Measurements from ENCODE around the gene SMG7.
A peak's percentile ranks its signal among the peaks of the same experiment; 100 is the strongest.

Gene SMG7

DNA sequence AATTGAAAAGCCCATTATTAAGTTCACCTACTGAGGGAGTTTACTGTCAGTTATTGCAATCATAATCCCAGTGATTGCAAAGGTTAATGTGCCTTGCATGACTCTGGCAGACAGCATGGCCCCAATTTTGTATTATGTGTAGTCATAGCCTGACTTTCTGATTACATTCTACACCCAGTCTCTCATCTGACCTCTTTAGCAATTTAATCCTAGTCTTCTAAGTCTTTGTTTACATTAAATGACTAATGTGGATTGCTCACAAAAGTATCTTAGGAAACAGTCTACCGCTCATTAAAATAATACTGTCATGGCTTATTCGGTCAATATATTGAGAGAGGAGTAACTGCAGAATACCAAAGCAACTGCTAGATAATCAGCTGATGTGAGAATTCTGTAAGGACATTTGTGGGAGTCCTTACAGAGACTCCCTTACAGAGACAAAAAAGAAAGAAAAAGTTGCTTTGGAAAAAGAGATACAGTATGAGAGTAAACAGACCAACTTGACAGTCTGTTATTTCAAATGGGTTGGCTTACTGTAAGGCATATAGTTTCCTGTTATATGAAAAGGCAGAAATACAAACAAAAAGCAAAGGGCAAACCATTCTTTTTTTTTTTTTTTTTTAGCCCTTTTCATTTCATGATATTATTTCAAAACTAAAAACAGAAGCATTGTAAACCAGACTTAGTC lies 42.8 kb downstream of the SMG7 start:
- peak; percentile 76 for DNase-seq

DNA sequence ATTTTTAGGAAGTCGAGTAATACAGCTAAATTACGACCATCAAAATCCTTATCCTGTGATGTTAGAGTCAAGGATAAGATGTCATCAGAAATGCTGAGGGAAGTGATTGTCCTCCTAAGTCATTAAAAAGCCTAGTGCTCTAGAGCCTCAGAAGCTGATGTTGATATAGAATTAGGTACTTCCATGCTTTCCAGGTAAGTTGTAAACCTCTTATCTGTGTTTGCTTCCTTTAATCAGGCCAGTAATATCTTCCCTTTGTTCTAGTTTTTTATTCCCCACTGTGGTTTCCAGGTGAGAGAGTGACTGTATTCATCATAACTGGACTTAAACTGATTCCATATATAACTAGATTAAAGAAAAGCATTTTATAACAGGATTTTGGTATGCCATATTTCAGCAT lies 44.4 kb downstream of the SMG7 start:
- no peak for DNase-seq

DNA sequence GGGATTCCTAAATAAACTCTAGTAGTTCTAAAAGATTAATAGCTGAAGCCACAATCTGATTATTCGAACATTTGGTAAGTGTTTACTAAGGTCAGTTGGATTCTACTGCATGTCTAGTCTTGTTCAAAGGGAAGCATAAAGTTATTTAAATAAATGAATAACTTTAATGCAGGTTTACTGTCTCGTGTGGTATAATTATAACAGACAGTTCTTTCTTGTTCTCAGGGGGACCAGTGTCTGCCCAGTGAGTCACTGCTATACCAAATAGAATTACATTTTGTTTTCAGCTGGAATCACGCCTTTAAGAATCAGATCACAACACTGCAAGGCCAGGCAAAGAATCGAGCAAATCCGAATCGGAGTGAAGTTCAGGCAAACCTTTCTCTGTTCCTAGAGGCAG lies 45.1 kb downstream of the SMG7 start:
- no peak for DNase-seq

DNA sequence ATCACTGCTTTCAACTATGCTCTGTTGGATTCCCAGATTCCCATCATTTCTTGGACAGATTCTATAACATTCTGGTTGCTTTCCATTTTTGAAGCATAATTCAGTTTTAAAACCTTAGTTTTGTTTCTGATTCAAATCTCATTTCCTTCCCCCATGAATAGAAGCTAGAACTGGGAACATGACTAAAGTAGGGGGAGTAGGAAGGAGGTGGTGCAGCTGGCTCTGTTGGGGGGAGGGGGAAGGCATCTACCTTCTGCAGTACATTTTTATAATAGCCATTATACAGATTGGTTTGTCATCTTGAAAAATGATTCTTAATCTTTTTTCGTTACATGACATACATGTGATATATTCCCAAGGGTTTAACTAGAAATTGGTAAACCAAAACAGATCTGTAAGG lies 48.1 kb downstream of the SMG7 start:
- no peak for DNase-seq

DNA sequence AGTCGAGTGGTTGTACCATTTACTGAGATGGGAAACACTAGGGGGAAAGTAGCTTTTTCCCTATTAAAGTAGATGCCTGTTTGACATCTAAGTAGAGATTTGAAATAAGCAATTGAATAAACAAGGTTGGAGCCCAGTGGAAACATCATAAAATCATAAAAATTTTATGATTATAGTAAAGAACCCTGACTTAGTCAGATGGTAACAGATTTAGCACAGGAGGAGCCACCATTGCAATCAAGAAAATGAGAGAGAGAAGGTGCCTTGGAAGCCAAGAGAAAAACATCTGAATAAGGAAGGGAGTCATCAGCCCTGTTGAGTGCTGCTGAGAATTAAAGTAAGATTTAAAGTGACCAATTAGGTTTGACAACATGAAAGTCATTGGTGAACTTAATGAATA lies 49.8 kb downstream of the SMG7 start:
- DNase-seq = no peak

DNA sequence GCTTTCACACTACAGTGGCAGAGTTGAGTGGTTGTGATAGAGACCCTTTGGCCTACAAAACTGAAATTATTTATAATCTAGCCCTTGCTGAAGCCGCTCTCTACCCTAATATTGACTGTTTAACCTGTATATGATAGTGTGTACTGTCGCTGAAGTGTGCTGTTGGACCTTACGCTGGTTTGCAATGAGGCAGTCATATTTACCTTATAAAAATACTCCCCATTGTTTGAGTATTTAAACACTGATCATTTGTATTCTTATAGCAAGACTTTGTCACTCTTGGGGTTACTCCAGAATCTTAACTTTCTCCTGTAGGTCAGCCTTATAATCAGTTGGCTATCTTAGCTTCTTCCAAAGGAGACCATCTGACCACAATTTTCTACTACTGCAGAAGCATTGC lies 56.3 kb downstream of the SMG7 start:
- no peak for DNase-seq

DNA sequence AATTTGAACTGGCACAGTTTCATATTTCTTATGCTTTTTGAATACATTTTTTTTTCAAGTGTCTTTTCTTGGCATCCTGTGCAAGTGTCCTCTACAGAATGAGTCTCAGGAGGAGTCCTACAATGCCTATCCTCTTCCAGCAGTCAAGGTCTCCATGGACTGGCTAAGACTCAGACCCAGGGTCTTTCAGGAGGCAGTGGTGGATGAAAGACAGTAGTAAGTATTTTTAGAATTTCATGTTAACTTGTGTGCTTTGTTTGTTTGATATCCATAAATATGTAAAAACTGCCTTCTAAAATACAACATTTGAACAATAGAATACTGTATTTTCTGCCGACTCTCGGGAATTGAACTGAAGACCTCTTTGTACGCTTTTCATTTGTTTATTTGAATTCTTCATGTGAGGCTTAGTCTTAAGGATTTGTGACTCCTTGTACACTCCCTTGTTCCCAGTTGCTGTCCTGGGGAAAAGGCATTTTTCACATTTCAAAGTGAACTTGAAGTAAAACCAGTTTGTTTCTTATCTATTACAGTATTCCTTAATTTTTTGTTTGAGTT lies 61.4 kb downstream of the SMG7 start:
- DNase-seq = no peak

DNA sequence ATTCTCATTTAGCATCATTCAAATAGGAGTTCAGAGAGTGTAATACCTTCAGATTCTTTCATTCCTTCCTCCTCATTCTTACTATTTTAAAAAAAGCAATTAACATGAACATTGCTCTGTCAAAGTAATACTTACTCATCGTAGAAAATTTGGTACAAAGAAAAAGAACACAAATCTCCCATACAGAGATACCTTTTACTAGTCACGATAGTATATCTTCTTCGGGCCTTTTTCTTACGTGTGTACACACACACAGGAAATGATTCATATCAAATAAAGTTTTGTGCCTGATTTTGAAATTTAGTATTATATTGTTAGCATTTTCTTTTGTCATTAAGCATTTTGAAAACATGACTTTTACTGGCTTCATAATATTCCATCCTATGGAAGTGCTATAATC lies 65.1 kb downstream of the SMG7 start:
- DNase-seq = no peak

DNA sequence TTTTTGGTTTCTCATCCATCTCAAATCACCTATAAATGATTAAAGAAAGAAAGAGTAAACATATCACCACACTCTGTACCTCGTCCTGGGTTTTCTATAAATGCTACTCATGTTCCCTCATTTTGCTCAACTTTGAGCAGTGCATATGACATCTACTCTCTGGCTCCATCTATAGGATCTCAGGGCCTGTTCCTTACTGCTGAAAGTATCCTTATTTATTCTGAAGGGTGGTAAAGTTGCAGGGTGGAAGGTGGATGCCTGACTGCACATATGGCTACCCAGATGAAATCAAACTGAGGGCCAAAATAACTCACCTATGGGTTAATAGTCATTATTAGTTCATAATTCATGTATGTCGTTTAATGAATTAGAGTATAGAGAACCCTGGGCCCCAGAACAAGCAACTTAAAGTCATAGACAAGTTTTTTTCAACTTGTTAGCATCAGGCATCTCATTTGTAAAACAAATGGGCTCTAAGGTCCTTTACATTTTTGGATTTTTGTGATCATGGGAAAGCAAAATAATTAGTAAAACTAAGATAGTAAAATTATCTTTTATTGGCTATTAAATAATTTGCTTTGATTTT lies 71.4 kb downstream of the SMG7 start:
- DNase-seq = peak; percentile 68

DNA sequence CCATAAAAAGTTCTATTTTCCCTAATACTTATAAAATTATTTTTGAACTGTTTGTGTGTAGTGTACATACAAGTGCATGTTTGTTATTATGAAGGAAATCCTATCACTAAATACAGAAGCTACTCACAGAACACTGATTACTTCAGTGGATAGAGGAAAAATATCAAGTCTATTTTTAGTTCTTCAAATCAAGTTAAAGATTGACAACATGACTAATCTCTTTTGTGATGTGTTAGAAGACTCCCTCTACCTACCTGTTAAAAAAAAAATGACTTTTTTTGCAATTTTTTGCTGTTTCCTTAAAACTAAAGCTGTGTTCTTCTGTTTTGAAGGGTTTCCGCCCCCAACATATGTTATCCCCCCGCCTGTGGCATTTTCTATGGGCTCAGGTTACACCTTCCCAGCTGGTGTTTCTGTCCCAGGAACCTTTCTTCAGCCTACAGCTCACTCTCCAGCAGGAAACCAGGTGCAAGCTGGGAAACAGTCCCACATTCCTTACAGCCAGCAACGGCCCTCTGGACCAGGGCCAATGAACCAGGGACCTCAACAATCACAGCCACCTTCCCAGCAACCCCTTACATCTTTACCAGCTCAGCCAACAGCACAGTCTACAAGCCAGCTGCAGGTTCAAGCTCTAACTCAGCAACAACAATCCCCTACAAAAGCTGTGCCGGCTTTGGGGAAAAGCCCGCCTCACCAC lies 72.4 kb downstream of the SMG7 start:
- DNase-seq = no peak

DNA sequence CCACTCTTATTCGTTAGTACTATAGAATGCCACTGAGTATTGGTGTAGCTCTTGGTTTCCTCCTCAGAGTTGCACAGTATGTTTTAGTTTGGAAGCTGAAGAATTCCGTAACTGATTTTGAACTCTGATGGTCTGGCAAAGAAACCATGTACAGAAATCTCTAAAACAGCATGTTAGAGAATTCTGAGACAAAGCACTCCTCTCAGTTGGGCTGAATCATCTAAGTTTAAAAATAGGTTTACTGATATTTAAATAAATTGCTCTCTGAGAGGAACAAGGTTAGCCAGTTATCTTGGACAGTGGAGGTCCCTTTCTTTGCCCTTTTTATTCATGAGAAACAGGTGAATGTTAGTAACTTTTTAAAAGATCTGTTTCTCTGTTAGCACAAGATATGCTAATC lies 74.1 kb downstream of the SMG7 start:
- DNase-seq = no peak

DNA sequence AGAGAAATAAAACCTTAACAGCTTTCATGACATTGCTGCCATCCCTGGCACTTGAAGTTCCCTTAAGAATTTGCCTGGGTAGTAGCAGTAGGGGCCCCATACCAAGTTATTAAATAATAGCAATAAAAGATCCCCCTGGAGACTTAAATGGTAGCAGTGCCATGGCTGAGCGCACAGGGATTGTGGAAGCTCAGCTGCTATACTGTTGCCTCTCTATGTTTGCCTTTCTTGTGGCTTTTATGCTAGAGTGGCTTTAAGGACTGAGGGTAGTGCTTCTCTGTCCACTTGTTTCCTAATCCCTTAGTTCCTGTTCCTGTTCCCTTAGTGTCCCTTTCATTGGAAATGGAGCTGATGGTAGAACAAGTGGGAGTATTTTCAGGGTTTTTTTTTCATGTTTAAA lies 75.8 kb downstream of the SMG7 start:
- DNase-seq = no peak

DNA sequence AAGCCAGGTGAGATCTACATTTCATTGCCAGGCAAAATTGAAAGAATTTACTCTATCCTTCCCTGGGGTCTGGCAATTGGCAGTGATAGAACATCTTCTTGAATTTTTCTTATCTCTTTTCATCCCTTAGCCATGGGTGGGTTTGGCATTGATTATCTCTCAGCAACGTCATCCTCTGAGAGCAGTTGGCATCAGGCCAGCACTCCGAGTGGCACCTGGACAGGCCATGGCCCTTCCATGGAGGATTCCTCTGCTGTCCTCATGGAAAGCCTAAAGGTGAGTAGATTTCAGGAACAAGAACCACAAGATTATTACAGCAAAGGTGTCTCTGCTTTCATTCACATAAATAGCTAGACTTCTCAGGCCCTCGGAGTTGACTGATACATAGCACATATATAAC lies 78.6 kb downstream of the SMG7 start:
- DNase-seq = no peak

DNA sequence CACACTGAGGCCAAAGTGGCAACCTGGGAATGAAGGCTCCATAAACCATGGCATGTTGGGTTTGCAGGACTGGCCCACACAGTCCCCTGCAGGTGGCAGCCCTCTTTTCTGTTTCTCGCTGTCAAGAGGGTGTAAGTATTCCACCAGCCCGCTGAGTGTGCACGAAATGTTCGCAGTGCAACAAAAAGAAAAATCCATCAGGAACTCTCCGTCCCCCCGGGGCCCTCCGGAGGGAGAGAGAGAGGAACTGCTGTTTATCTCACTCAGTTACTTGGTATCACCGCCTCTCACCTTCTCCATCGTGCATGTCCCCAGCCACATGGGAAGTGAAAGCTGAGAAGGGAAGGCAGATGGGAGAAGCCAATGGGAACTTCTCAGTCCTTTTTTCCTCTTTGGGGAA lies 79.6 kb downstream of the SMG7 start:
- DNase-seq = no peak

DNA sequence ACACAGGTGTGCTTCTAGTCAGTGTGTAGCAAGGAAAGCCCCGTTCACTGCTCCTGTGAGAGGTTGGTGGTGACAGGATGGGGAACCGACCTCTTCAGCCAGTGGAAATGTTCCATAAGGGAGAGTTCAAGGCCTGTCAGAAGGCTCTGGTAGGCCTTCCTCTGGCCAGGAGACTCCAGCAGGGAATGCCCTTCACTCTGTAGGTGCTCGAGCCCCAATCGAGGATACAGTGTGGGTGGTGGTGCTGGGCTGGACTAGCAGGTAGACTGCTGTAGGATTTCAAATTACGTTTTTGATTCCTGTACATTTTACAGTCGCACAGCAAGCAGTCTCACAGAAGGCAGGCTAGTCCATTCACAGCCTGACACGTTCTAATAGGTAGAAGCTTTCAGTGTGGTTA lies 80.1 kb downstream of the SMG7 start:
- no peak for DNase-seq

DNA sequence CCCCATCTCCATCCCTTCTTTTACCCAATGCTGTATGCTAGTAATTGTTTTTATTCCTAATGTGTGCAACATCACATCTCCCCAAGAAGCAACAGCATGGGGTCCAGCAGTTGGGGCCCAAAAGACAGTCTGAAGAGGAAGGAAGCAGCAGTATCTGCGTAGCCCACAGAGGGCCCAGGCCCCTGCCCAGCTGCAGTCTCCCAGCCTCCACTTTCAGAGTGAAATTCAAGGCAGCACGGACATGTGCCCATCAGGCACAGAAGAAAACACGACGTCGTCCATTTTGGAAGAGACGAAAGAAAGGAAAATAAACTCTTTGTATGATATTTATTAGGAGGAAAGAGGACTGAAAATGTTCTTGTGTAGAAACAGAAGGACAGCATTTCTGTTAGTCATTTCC lies 80.6 kb downstream of the SMG7 start:
- no peak for DNase-seq

DNA sequence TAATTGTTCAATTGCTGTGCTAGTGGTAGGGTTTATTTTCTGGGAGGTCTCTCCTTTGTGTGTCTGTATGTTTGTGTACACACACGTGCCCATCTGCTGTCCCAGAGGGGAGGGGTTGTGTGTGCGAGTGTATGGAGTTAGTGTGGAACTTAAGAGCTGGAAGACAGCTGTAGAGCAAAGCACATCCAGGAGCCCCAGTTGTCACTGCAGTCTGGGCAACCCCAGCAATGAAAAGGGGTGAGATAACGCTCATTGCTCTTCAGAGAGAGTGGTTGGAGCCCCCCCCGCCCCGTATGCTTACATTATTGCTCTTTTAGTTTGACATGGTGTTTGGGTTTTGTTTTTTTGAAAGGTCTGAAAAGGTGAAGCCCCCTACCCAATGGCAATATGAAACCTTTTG lies 81.0 kb downstream of the SMG7 start:
- no peak for DNase-seq

DNA sequence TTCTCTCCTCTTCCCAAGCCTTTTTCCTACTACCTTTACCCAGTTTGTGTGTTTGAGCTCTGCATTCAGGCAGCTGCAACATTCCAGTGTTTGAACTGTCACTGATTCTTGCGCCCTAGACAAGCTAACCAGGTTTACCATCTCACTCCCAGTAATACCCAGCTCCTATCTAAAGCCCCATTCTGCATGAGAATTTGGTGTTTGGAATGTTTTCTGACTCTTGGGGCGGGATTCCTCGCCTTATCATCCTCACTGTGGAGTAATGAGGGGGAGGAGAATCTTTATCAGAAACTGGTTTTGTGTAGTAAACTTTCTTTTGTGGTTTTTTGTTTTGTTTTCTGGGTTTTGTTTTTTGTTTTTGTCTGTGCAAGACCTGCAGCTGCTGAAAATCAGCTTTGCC lies 81.5 kb downstream of the SMG7 start:
- DNase-seq = no peak

DNA sequence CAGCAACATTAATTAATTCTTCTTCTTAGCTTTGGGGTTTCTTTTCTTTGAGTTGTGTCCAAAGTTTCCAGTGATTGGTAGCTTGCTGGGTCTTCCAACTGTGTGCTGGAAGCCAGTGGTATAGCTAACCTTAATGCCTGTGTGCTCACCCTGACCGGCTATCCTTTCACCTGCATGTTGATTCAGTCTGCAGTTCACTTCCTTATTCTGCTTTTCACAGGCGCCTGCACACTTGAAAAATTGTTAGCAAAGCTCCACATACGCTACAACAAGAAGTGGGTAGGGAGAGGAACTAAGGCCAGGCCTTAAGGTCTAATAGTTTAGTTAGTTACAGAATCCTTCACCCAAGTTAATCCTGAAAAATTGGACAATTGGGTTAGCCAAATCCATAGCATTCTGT lies 82.3 kb downstream of the SMG7 start:
- DNase-seq = no peak

DNA sequence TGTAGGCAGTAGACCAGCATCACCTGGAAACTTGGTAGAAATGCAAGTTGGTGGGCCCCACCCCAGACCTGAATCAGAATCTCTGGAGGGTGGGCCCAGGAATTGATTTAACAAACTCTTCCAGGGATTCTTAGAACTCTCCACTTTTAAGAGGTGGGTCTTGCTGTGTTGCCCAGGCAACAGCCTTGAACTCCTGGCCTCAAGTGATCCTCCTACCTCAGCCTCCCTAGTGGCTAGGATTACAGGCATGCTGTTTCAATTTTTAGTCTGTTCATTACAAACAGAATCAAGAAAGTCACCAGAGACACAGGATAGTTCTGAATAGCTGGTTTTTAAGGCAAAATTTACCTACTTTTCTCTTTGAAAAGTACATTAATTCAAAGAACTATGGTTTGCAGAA lies 86.8 kb downstream of the SMG7 start:
- no peak for DNase-seq

DNA sequence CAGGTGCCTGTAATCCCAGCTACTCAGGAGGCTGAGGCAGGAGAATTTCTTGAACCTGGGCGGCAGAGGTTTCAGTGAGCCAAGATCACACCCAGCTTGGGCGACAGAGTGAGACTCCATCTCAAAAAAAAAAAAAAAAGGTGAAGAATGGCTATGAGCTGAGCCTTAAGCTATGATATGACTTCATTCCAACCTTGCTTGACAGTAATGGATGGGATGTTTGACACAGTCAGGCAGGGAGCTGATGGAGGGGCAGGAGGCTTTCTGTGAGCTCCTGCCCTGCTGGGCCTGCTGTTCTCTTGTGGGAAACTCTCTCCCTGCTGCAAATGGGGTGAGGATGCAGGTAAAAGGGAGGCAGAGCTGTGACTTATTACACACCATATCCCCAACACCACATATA lies 90.4 kb downstream of the SMG7 start:
- DNase-seq = no peak

DNA sequence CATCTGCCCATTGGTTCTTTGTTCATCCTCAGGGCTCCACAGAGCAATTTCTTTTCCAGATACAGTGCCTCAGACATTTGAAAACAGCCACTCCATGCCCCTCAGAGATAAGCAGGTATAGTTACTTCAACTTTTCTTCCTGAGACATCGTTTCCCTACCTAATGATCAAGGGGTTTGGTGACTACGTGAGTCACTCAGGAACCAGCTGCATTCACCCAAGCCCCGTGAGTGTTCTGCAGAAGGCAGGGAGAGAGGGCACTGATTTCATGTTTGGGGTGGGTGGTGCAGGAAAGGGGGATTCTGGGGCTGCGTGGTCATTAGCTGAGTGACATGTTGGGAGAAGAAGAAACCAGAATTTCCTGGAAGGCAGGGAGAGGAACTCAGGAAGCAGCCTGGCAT lies 93.0 kb downstream of the SMG7 start:
- DNase-seq = no peak

DNA sequence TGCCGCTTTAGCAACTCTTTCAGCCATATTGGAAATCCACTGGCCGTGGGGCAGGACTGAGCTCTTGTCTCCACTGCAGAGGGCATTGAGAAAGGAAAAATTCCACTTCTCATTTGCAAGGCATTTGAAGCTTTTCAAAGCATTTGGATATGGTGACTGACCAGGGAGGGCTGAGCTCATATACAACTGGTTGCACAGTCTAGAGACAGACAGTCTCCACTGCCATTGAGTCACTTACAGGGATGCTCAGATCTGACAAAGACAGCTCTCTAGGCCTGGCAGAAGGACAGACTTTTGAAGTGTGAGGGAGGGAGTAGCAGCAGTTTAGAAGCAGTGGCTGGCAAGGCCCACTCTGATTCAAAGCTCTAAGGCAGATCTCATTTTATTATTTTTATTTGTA lies 93.7 kb downstream of the SMG7 start:
- DNase-seq = no peak

DNA sequence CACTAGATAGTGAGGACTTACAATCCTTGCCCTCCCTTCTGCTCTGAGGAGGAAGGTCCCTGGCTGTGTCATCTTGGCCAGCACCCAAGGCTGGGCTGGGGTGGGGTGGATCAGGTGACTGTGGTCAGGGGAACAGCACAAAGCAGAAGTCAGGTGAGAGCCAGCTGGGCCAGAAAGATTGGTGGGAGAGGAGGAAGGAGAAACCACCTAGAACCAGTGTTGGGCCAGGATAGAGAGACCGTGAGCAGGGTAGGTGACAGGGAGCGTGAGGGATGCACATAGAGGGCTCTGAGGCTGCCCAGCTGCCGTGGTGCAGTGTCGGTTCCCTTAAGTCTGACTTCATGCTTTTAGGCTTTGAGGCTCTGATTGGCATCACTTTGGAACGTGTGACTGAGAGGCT lies 95.3 kb downstream of the SMG7 start:
- peak; percentile 20 for DNase-seq

All from fibroblast of skin of scalp (primary cell).